GM12878 (cell line): ENCODE measurements around the gene DBNL.

ENCODE experiments used
- CTCF ChIP-seq, 3 experiments: IDR thresholded peaks in 2 of 3; conservative IDR thresholded peaks in 1 of 3; 2 replicates each; pipeline ENCODE4 v1.5.1; 2011; ENCODE audit warnings: low read depth in 3 of 3, low read length in 3 of 3, mild to moderate bottlenecking in 3 of 3, control low read depth in 2 of 3, moderate library complexity in 2 of 3, inconsistent platforms in 1 of 3, mixed read lengths in 1 of 3; ENCODE audit not compliant: control insufficient read depth in 2 of 3, insufficient read depth in 1 of 3; ENCODE audit errors: extremely low read depth in 1 of 3
- IKZF1 ChIP-seq: fragments of 450-650 bp; conservative IDR thresholded peaks from 2 replicates; pipeline ENCODE4 v1.6.1; 2017; ENCODE audit warnings: antibody characterized with exemption, mild to moderate bottlenecking
- PAX8 ChIP-seq: fragments of 450-650 bp; IDR thresholded peaks from 2 replicates; pipeline ENCODE4 v1.6.1; 2017; ENCODE audit warnings: mild to moderate bottlenecking, moderate library complexity
- POLR2A ChIP-seq: IDR thresholded peaks from 2 replicates; pipeline ENCODE4 v1.6.1; 2011; ENCODE audit warnings: low read depth, mild to moderate bottlenecking, low read length
- RFX5 ChIP-seq: IDR thresholded peaks from 2 replicates; pipeline ENCODE4 v1.6.1; 2011; ENCODE audit warnings: low read depth, low read length, improper control_type of control experiment
- YY1 ChIP-seq: IDR thresholded peaks from 2 replicates; pipeline ENCODE4 v1.6.1; 2011; ENCODE audit warnings: low read depth, mild to moderate bottlenecking, low read length
- ZBTB33 ChIP-seq: fragments of 450-650 bp; IDR thresholded peaks from 2 replicates; pipeline ENCODE4 v1.6.1; 2017; ENCODE audit warnings: mild to moderate bottlenecking
- ZNF274 ChIP-seq: IDR thresholded peaks from one replicate; pipeline ENCODE4 v1.8.0; 2011; ENCODE audit not compliant: insufficient read length, insufficient read depth

DNA sequence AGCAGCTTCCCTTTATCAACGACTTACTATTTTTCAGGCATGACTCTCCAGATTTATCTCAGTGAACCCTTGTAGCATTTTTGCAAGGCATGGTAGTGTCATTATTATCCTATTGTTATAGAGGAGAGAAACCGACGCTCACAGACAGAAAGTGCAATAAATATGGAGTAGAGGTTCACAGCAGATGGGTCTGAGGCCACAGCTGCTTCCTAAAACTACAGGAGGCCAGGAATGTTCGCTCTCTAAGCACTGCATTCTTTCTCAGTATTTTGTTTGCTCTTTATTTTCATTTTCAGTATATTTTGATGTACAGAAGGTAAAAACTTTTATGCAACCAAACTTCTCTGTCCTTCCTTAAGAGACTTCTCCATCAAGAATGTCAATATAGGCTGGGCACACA lies 55.2 kb downstream of the DBNL start:
- TF ChIP-seq CTCF (IDR thresholded peaks at IDR 0.05 in 2 of 3, conservative IDR thresholded peaks at IDR 0.05 in 1 of 3; ENCODE audit: control insufficient read depth in 2 of 3, extremely low read depth in 1 of 3, insufficient read depth in 1 of 3, low read depth in 3 of 3, low read length in 3 of 3) (no peak), YY1 (no peak), ZNF274 (no peak), PAX8 (no peak), RFX5 (no peak), ZBTB33 (no peak), IKZF1 (no peak), POLR2A (no peak)
